Measurements from ENCODE around the gene CDCA4. TPM values are rescaled to one million over a fixed set of nuclear protein-coding genes. Genes with fewer than 3 reads are reported as not detected.

The CDCA4 gene
- total RNA-seq, 1 donor from 2014 or later: 21.5 TPM

DNA sequence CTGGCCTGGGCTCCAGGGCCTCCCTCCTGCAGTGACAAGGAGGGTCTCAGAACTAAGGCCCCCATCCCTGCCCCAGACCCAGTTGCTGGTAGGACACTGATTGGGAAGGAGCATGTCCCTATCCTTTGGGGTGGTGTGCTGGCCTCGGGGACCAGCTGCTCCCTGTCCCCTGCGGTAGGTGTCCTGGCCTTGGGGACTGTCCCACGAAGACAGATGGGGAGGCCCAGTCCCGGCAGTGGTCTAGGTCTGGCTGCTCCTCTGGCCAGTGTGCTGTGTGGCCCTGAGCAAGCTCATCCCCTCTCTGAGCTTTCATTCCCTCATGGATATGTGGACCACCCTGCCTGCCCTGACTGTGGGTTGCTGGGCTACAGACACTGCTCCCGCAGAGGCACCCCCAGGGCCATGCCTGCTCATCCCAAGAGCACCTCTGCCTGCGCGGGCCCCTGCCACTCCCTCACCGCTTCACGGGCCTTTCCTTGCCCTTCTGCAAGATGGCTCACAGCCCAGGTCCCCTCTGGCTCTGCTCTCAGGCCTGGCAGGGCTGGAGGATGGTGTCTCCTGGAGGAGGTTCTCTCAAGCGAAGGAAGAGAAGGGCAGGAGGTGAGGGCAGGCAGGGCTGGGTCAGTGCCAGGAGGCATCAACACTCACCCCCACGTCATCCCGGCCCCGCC lies 55.2 kb downstream of the CDCA4 start:
- TF ChIP-seq, protein P1, sequence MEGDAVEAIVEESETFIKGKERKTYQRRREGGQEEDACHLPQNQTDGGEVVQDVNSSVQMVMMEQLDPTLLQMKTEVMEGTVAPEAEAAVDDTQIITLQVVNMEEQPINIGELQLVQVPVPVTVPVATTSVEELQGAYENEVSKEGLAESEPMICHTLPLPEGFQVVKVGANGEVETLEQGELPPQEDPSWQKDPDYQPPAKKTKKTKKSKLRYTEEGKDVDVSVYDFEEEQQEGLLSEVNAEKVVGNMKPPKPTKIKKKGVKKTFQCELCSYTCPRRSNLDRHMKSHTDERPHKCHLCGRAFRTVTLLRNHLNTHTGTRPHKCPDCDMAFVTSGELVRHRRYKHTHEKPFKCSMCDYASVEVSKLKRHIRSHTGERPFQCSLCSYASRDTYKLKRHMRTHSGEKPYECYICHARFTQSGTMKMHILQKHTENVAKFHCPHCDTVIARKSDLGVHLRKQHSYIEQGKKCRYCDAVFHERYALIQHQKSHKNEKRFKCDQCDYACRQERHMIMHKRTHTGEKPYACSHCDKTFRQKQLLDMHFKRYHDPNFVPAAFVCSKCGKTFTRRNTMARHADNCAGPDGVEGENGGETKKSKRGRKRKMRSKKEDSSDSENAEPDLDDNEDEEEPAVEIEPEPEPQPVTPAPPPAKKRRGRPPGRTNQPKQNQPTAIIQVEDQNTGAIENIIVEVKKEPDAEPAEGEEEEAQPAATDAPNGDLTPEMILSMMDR (IDR thresholded peaks at IDR 0.05; ENCODE audit: unreplicated experiment): no peak
- DNase-seq (ENCODE audit: low spot score, unreplicated experiment): no peak
- H3K4me3 Mint-ChIP-seq (ENCODE audit: low read depth): no peak overlapping the region

DNA sequence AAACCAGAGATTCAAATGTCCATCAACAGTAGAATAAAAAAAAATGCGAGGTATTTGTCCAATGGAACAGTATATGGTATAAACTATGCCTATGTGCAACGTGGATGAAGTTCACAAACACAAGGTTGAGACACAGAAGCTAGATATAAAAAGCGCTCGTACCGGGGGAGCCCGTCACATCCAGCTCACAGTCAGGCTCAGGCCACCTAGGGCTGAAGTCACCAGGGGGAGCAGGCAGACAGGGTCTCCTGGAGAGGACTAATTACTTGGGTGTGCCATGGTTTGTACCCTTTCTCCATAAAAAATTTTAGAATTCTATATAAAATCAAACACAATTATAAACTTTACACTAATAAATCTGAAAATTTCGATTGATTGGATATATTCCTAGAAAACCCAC lies 56.3 kb downstream of the CDCA4 start:
- no peaks in the 10 kb centered on the region for H3K9me3 Mint-ChIP-seq (ENCODE audit: low read depth)
- H3K27ac Mint-ChIP-seq: no peak overlapping the region
- no peak overlapping the region for H3K4me3 Mint-ChIP-seq (ENCODE audit: low read depth)
- TF ChIP-seq, protein P1 (IDR thresholded peaks at IDR 0.05; ENCODE audit: unreplicated experiment): no peak
- H3K36me3 Mint-ChIP-seq (ENCODE audit: insufficient read depth): no peaks in the 10 kb centered on the region
- peaks cover 18% of the 10 kb centered on the region for H3K27me3 Mint-ChIP-seq
- DNase-seq (ENCODE audit: low spot score, unreplicated experiment): no peak
- peaks cover 3% of the 10 kb centered on the region for H3K4me1 Mint-ChIP-seq (ENCODE audit: low read depth)

More for the DNA sequence above, 55.2 kb downstream of the CDCA4 start:
- H3K27me3 Mint-ChIP-seq: peaks cover 12% of the 10 kb centered on the region
- no peaks in the 10 kb centered on the region for H3K9me3 Mint-ChIP-seq (ENCODE audit: low read depth)
- H3K27ac Mint-ChIP-seq: no peak overlapping the region
- no peaks in the 10 kb centered on the region for H3K36me3 Mint-ChIP-seq (ENCODE audit: insufficient read depth)
- peaks cover 3% of the 10 kb centered on the region for H3K4me1 Mint-ChIP-seq (ENCODE audit: low read depth)

Other genes with a start within 250 kb of the CDCA4 start
- 147 and 151 TPM in 2 replicates for gene AKT1, start 225.3 kb downstream of the CDCA4 start, total RNA-seq
- 12.3 and 12.6 TPM in 2 replicates for gene ZBTB42, start 220.0 kb downstream of the CDCA4 start, total RNA-seq
- gene CEP170B, start 155.8 kb downstream of the CDCA4 start, total RNA-seq: 48.9 and 49.3 TPM in 2 replicates
- gene PLD4, start 96.2 kb downstream of the CDCA4 start, total RNA-seq: 0.05 TPM in 1 of 2 replicates, not detected in the other
- gene AHNAK2, start 42.7 kb downstream of the CDCA4 start, total RNA-seq: 1.1 and 1.2 TPM in 2 replicates
- gene CLBA1, start 35.3 kb downstream of the CDCA4 start, total RNA-seq: 20.1 and 20.8 TPM in 2 replicates
- gene GPR132, start 44.3 kb upstream of the CDCA4 start, total RNA-seq: 0.57 and 0.69 TPM in 2 replicates
- gene JAG2, start 147.7 kb upstream of the CDCA4 start, total RNA-seq: 3.8 and 8.5 TPM in 2 replicates
- gene NUDT14, start 160.2 kb upstream of the CDCA4 start, total RNA-seq: 66.6 and 68.5 TPM in 2 replicates
- 31.6 and 31.9 TPM in 2 replicates for gene BTBD6, start 227.4 kb upstream of the CDCA4 start, total RNA-seq

Data from progenitor cell of endocrine pancreas (in vitro differentiated cells).